ENCODE measurements around the gene SERTAD2.

The SERTAD2 gene

DNA sequence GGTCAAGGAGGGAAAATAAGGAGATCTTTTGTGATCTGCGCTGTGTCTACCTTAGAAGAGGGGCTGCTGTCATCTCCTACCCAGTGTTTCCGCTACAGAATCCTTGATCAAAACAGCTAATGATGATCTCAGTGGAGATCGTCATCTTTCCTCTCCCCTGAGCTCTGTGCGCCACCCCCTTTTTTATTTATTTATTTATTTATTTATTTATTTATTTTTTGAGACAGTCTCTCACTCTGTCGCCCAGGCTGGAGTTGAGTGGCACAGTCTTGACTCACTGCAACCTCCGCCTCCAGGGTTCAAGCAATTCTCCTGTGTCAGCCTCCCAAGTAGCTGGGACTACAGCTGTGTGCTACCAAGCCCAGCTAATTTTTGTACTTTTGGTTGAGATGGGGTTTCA lies 55.5 kb downstream of the SERTAD2 start:
- Mint-ChIP-seq H3K4me3 (no peak overlapping the region), H3K4me1 (peaks cover 47% of the 10 kb centered on the region), H3K27me3 (ENCODE audit: low read depth, poor library complexity) (peaks cover 5% of the 10 kb centered on the region), H3K27ac (no peak overlapping the region), H3K36me3 (ENCODE audit: low read depth) (no peaks in the 10 kb centered on the region), H3K9me3 (no peaks in the 10 kb centered on the region)
- TF ChIP-seq, protein P1, sequence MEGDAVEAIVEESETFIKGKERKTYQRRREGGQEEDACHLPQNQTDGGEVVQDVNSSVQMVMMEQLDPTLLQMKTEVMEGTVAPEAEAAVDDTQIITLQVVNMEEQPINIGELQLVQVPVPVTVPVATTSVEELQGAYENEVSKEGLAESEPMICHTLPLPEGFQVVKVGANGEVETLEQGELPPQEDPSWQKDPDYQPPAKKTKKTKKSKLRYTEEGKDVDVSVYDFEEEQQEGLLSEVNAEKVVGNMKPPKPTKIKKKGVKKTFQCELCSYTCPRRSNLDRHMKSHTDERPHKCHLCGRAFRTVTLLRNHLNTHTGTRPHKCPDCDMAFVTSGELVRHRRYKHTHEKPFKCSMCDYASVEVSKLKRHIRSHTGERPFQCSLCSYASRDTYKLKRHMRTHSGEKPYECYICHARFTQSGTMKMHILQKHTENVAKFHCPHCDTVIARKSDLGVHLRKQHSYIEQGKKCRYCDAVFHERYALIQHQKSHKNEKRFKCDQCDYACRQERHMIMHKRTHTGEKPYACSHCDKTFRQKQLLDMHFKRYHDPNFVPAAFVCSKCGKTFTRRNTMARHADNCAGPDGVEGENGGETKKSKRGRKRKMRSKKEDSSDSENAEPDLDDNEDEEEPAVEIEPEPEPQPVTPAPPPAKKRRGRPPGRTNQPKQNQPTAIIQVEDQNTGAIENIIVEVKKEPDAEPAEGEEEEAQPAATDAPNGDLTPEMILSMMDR (IDR thresholded peaks at IDR 0.05) = no peak
- no peak for DNase-seq

DNA sequence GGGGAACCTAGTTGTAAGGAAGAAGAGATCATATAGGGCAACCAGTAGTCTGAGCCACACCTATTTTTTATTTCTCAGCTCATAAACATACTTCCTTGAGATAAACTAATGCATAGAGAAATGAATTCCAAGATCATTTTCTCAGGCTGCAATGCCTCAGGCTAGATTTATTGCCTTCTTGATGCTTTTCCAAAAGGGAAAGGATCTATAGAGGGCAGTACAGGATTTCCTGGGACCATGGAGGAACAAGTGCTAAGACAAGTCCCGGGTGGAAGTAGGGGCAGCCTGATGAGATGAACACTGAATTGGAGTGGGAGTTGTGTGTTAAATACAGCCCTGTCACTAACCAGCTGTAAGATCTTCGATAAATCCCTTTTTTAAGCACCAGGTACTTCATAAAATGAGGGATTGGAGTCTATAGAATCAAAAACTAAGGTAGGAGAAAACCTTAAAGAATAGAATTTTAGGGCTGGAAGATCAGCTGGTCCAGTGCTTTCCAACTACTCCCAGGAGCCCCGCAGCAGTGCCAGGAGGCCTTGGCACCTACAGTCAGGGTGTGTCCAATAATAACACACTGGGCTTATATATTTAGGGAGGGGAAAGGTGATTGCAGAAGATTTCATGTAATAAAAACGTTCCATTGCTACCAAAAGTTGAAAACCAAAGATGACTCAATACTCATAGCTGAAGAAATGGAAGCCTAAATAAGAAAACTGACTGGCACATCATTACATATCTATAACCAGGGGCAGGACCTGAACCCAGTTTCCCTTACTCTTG lies 58.1 kb downstream of the SERTAD2 start:
- no peak for DNase-seq
- TF ChIP-seq, protein P1 (IDR thresholded peaks at IDR 0.05) = peak; percentile 18
- H3K27ac Mint-ChIP-seq = peak overlapping the region; percentile 91
- peaks cover 5% of the 10 kb centered on the region for H3K27me3 Mint-ChIP-seq (ENCODE audit: low read depth, poor library complexity)
- no peaks in the 10 kb centered on the region for H3K9me3 Mint-ChIP-seq
- peaks cover 27% of the 10 kb centered on the region for H3K4me1 Mint-ChIP-seq
- H3K4me3 Mint-ChIP-seq = no peak overlapping the region
- peaks cover 5% of the 10 kb centered on the region for H3K36me3 Mint-ChIP-seq (ENCODE audit: low read depth)

DNA sequence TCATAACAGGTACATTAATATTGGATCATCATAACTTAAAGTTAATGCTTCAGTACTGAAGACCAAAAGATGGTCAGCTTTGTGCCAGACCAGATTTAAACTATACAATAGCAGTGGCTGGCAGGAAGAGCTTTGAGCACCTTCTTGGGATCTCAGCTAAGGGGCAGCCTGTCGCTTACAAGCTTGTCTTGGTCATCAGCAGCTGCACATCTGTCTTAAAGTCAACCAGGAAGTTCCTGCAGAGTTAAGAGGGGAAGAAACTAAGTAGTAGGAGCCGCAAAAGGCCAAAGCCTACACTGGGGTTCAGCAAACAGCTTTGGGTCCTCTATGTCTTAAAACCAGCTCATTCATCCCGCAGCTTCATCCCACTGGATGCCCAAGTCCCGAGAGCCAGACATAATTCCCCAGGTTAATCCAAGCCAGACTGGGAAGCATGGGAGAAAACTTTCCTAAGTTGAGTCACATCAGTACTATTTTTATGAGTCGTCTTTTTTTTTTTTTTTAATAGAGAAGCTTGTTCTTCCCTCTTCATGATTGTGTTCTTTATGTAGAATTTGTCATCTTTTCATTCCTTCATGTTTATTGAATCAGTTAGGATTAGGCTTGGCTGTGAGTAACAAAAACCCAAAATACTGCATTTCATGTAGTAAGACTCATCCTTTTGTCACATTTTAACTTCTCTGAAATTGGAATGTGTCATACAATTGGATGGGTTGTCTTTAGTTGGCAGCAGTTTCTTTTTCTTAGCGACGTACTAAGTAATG lies 59.3 kb downstream of the SERTAD2 start:
- H3K36me3 Mint-ChIP-seq (ENCODE audit: low read depth) = peaks cover 5% of the 10 kb centered on the region
- TF ChIP-seq, protein P1 (IDR thresholded peaks at IDR 0.05) = no peak
- H3K4me1 Mint-ChIP-seq = peaks cover 22% of the 10 kb centered on the region
- DNase-seq = no peak
- H3K9me3 Mint-ChIP-seq = no peaks in the 10 kb centered on the region
- peaks cover 1% of the 10 kb centered on the region for H3K27me3 Mint-ChIP-seq (ENCODE audit: low read depth, poor library complexity)
- no peak overlapping the region for H3K4me3 Mint-ChIP-seq
- peak overlapping the region; percentile 43 for H3K27ac Mint-ChIP-seq

DNA sequence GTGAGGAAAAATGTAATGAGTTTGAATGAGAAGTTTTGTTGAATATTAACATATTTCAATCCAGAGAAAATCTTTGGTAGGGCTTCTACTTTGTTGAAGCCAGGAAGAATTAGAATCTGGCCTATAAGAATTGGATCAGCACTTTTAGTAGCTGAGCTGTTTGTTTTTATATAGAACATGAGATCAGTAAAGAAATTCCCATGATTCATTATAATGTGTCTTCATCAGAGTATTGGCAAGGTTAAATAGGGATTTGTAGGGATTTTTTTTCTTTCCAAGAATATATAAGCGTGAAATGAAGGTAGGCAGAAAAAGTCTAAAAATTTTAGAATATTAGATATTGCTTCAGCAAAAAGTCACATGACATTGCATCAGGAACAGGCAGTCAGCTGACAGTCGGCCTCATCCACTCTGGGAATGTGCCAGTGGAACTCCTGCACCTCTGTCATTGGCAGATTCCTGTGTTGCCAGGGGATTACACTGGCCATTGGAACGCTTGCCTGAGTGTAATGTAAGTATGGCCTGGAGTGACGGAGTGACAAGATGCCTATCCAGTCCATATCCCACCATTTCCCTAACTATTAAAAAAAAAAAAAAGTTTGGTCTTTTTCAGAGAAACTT lies 60.6 kb downstream of the SERTAD2 start:
- Mint-ChIP-seq H3K27me3 (ENCODE audit: low read depth, poor library complexity) (no peaks in the 10 kb centered on the region), H3K4me3 (no peak overlapping the region), H3K9me3 (no peaks in the 10 kb centered on the region), H3K36me3 (ENCODE audit: low read depth) (peaks cover 12% of the 10 kb centered on the region), H3K4me1 (peaks cover 14% of the 10 kb centered on the region), H3K27ac (no peak overlapping the region)
- TF ChIP-seq, protein P1 (IDR thresholded peaks at IDR 0.05) = no peak
- no peak for DNase-seq

DNA sequence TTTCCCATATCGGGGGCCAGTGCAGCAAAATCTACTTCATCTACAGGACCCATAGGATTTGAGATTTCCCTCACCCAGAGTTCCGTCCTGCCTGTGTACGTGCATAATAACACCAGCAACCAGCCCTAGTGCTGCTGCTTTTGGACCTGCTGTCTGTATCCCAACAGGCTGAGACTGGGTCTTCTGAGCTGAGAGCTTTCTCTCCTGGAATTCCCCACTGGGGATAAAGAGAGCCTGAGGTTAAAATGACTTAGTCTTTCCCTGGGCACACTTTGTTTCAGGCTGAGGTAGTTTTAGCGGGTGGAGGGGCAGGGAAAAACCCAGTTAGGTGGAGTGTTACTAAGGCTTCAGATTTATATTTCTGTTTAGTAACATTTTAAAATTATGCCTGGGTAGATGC lies 62.5 kb downstream of the SERTAD2 start:
- Mint-ChIP-seq H3K27me3 (ENCODE audit: low read depth, poor library complexity) (no peaks in the 10 kb centered on the region), H3K4me1 (peaks cover 1% of the 10 kb centered on the region), H3K4me3 (no peak overlapping the region), H3K27ac (no peak overlapping the region), H3K9me3 (no peaks in the 10 kb centered on the region), H3K36me3 (ENCODE audit: low read depth) (peaks cover 23% of the 10 kb centered on the region)
- TF ChIP-seq, protein P1 (IDR thresholded peaks at IDR 0.05) = no peak
- no peak for DNase-seq
